Trophoblast cell (in vitro differentiated cells and primary cell): Measurements from ENCODE around the gene AMOTL2.

Experiments used
- DNase-seq, 2 donors: peaks; one replicate each; pipeline ENCODE4 v3.0.0-alpha.2; 2016
- H2AFZ ChIP-seq: 2 replicates; pipeline ENCODE4 v1.6.1; 2013; ENCODE audit warnings: low read length, moderate library complexity, mild to moderate bottlenecking; ENCODE audit not compliant: insufficient read depth, poor library complexity
- H2AK5ac ChIP-seq: 2 replicates; pipeline ENCODE4 v1.6.1; 2013; ENCODE audit warnings: mild to moderate bottlenecking, low read length
- H2BK120ac ChIP-seq: 2 replicates; pipeline ENCODE4 v1.6.1; 2013; ENCODE audit warnings: low read length, mild to moderate bottlenecking, moderate library complexity; ENCODE audit not compliant: insufficient read depth, poor library complexity
- H2BK12ac ChIP-seq: 2 replicates; pipeline ENCODE4 v1.6.1; 2013; ENCODE audit warnings: mild to moderate bottlenecking, low read length, moderate library complexity
- H2BK5ac ChIP-seq: 2 replicates; pipeline ENCODE4 v1.6.1; 2013; ENCODE audit warnings: low read length, low read depth, moderate library complexity, mild to moderate bottlenecking; ENCODE audit not compliant: poor library complexity
- H3K14ac ChIP-seq: 2 replicates; pipeline ENCODE4 v1.6.1; 2013; ENCODE audit warnings: mild to moderate bottlenecking, low read length
- H3K18ac ChIP-seq: 2 replicates; pipeline ENCODE4 v1.6.1; 2013; ENCODE audit warnings: mild to moderate bottlenecking, low read length
- H3K23ac ChIP-seq: 2 replicates; pipeline ENCODE4 v1.6.1; 2013; ENCODE audit warnings: low read length
- H3K27ac ChIP-seq: 2 replicates; pipeline ENCODE4 v1.5.1; 2013; ENCODE audit warnings: low read depth, mild to moderate bottlenecking, inconsistent platforms, low read length, moderate library complexity
- H3K27me3 ChIP-seq: 2 replicates; pipeline ENCODE4 v1.6.1; 2013; ENCODE audit warnings: inconsistent platforms, mild to moderate bottlenecking, low read length, moderate library complexity; ENCODE audit not compliant: insufficient read depth
- H3K36me3 ChIP-seq, 2 experiments: 1 replicate in 1 of 2; 2 replicates in 1 of 2; pipeline ENCODE4 v1.6.1; 2013; ENCODE audit warnings: low read length in 2 of 2, mild to moderate bottlenecking in 2 of 2, moderate library complexity in 1 of 2; ENCODE audit not compliant: insufficient read depth in 2 of 2, control insufficient read depth in 1 of 2
- H3K4ac ChIP-seq: 2 replicates; pipeline ENCODE4 v1.6.1; 2013; ENCODE audit warnings: low read depth, mild to moderate bottlenecking, low read length, moderate library complexity
- H3K4me1 ChIP-seq, 2 experiments: 1 replicate in 1 of 2; 2 replicates in 1 of 2; pipeline ENCODE4 v1.6.1; 2013; ENCODE audit warnings: low read length in 2 of 2, mild to moderate bottlenecking in 2 of 2, moderate library complexity in 1 of 2; ENCODE audit not compliant: insufficient read depth in 2 of 2, control insufficient read depth in 1 of 2
- H3K4me2 ChIP-seq: 2 replicates; pipeline ENCODE4 v1.6.1; 2013; ENCODE audit warnings: inconsistent platforms, mild to moderate bottlenecking, low read length, moderate library complexity
- H3K4me3 ChIP-seq: 2 replicates; pipeline ENCODE4 v1.5.1; 2013; ENCODE audit warnings: mild to moderate bottlenecking, low read depth, low read length, inconsistent platforms
- H3K79me1 ChIP-seq: one replicate; pipeline ENCODE4 v1.6.1; 2013; ENCODE audit warnings: low read length
- H3K79me2 ChIP-seq: 2 replicates; pipeline ENCODE4 v1.6.1; 2013; ENCODE audit warnings: low read length, mild to moderate bottlenecking; ENCODE audit not compliant: control insufficient read depth, insufficient read depth, poor library complexity
- H3K9ac ChIP-seq: 2 replicates; pipeline ENCODE4 v1.6.1; 2013; ENCODE audit warnings: mild to moderate bottlenecking, low read length
- H3K9me3 ChIP-seq: 2 replicates; pipeline ENCODE4 v1.6.1; 2013; ENCODE audit warnings: low read depth, mild to moderate bottlenecking, control low read depth, inconsistent platforms, low read length; ENCODE audit not compliant: insufficient read depth
- H4K12ac ChIP-seq: 2 replicates; pipeline ENCODE4 v1.6.1; 2013; ENCODE audit warnings: low read depth, mild to moderate bottlenecking, low read length, moderate library complexity
- H4K8ac ChIP-seq: 2 replicates; pipeline ENCODE4 v1.6.1; 2013; ENCODE audit warnings: low read depth, mild to moderate bottlenecking, low read length, moderate library complexity
- H4K91ac ChIP-seq: one replicate; pipeline ENCODE4 v1.6.1; 2013; ENCODE audit warnings: low read depth, mild to moderate bottlenecking, low read length, moderate library complexity
- WGBS: extraction: QIAGEN DNeasy Blood & Tissue Kit; methylation state at CpG from one replicate; pipeline ENCODE4 v1.1.7; 2013; ENCODE audit warnings: missing lambda C conversion rate; ENCODE audit not compliant: insufficient read length, insufficient coverage; ENCODE audit errors: extremely low coverage; 5-methylcytosine and 5-hydroxymethylcytosine counted together

The AMOTL2 gene

GRCh38 chr3:134351427-134351826 is 22.8 kb downstream of the AMOTL2 start:
- peak overlapping the region; percentile 92 for H3K18ac ChIP-seq
- H2BK5ac ChIP-seq = peak overlapping the region; percentile 81
- H2AK5ac ChIP-seq = peak overlapping the region; percentile 79
- H3K79me1 ChIP-seq = peaks cover 40% of the 10 kb centered on the region
- no CpG with 5 or more reads among the region's 5 CpGs for WGBS
- peak overlapping the region; percentile 1 for H2AFZ ChIP-seq
- H3K4ac ChIP-seq = peak overlapping the region; percentile 61
- H3K4me2 ChIP-seq = no peak overlapping the region
- H3K9me3 ChIP-seq = peaks cover 4% of the 10 kb centered on the region
- peak overlapping the region; percentile 87 for H3K14ac ChIP-seq
- H2BK120ac ChIP-seq = peak overlapping the region; percentile 74
- H4K12ac ChIP-seq = no peak overlapping the region
- H3K4me3 ChIP-seq = no peak overlapping the region
- peak overlapping the region; percentile 90 for H4K91ac ChIP-seq
- H3K27me3 ChIP-seq = no peaks in the 10 kb centered on the region
- peaks cover 4% of the 10 kb centered on the region for H3K79me2 ChIP-seq
- H4K8ac ChIP-seq = peak overlapping the region; percentile 57
- H3K9ac ChIP-seq = no peak overlapping the region
- no peak overlapping the region for H3K23ac ChIP-seq
- peak overlapping the region; percentile 87 for H3K27ac ChIP-seq
- peaks cover 22 to 24% of the 10 kb centered on the region in 2 experiments for H3K36me3 ChIP-seq
- peaks cover 22 to 36% of the 10 kb centered on the region in 2 experiments for H3K4me1 ChIP-seq
- DNase-seq = no peak
- H2BK12ac ChIP-seq = peak overlapping the region; percentile 88

DNA sequence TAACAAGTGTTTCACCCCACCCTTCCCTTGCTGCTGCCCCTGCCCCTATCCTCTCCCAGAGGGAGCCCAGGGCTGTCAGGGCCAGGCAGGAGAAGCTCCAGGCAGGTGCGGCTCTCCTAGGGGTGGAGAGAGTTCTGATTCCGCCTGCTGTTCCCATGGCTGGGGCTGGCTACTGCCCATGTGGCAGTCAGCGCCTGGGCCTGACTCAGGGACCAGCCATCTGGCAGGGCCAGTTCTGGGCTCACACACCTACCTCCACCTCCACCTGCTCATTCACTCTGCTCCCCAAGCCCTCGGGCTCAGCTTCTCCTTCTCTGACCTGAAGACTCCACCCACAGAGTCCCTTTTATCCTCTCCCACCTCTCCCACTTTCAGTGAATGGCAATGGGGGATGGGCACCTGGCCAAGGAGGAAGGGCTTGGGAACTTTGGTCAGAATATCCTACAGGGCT is 23.4 kb downstream of the AMOTL2 start:
- Histone ChIP-seq H3K4ac (no peak overlapping the region), H3K14ac (no peak overlapping the region), H3K27ac (peak overlapping the region; percentile 87), H2BK12ac (peak overlapping the region; percentile 88), H3K18ac (peak overlapping the region; percentile 13), H4K12ac (no peak overlapping the region), H3K27me3 (no peaks in the 10 kb centered on the region), H2BK5ac (peak overlapping the region; percentile 81), H2BK120ac (peak overlapping the region; percentile 44), H4K91ac (peak overlapping the region; percentile 90), H3K79me2 (peaks cover 2% of the 10 kb centered on the region), H2AFZ (no peak overlapping the region), H3K79me1 (peaks cover 37% of the 10 kb centered on the region), H3K23ac (no peak overlapping the region), H4K8ac (no peak overlapping the region), H3K9ac (no peak overlapping the region), H3K4me3 (no peak overlapping the region), H3K36me3 (peaks cover 20 to 21% of the 10 kb centered on the region in 2 experiments), H2AK5ac (peak overlapping the region; percentile 82), H3K4me1 (peaks cover 20 to 33% of the 10 kb centered on the region in 2 experiments), H3K4me2 (no peak overlapping the region), H3K9me3 (peaks cover 6% of the 10 kb centered on the region)
- no CpG with 5 or more reads among the region's 4 CpGs for WGBS
- peak; percentile 96 to 98 for DNase-seq

GRCh38 chr3:134350266-134350665 is 24.0 kb downstream of the AMOTL2 start:
- Histone ChIP-seq H3K18ac (peak overlapping the region; percentile 13), H3K14ac (peak overlapping the region; percentile 59), H2BK120ac (peak overlapping the region; percentile 44), H3K4me3 (no peak overlapping the region), H2AFZ (no peak overlapping the region), H2BK12ac (peak overlapping the region; percentile 9), H3K4me2 (no peak overlapping the region), H4K91ac (peak overlapping the region; percentile 90), H3K36me3 (peaks cover 16 to 18% of the 10 kb centered on the region in 2 experiments), H3K23ac (no peak overlapping the region), H3K4ac (peak overlapping the region; percentile 68), H3K79me1 (peaks cover 35% of the 10 kb centered on the region), H2BK5ac (peak overlapping the region; percentile 53), H3K27me3 (no peaks in the 10 kb centered on the region), H3K4me1 (peaks cover 17 to 31% of the 10 kb centered on the region in 2 experiments), H4K8ac (peak overlapping the region; percentile 48), H3K9me3 (peaks cover 6% of the 10 kb centered on the region), H3K27ac (peak overlapping the region; percentile 36), H3K79me2 (peaks cover 2% of the 10 kb centered on the region), H4K12ac (peak overlapping the region; percentile 11), H2AK5ac (peak overlapping the region; percentile 82), H3K9ac (no peak overlapping the region)
- no CpG with 5 or more reads among the region's 3 CpGs for WGBS
- DNase-seq = no peak

DNA sequence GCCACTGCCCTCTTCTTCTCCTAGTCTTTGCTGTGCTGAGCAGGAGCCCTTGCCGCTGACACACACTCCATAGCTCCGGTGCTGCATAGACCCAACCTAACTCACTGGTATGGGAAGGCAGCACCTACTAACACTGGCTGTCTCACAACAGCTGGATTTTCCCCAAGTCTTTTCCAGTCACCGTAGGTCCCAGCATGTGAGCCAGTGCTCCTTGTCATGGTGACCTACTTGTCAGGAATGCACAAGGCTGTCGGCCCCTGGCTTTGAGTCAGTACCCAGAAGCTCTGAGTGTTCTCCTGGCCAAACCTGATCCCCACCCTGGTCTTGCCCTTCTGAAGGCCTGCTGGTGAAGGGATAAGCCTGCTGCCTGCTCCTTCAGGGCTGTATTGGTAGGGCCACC is 25.7 kb downstream of the AMOTL2 start:
- WGBS = no CpG with 5 or more reads among the region's 4 CpGs
- no peak overlapping the region for H2BK5ac ChIP-seq
- peak; percentile 96 to 97 for DNase-seq
- no peak overlapping the region for H3K27ac ChIP-seq
- peak overlapping the region; percentile 80 for H2BK12ac ChIP-seq
- peak overlapping the region; percentile 4 for H3K4ac ChIP-seq
- peak overlapping the region; percentile 16 for H2BK120ac ChIP-seq
- H2AK5ac ChIP-seq = no peak overlapping the region
- H3K14ac ChIP-seq = peak overlapping the region; percentile 30
- no peak overlapping the region for H4K8ac ChIP-seq
- H3K4me1 ChIP-seq = peaks cover 15 to 31% of the 10 kb centered on the region in 2 experiments
- peaks cover 6% of the 10 kb centered on the region for H3K9me3 ChIP-seq
- H4K12ac ChIP-seq = no peak overlapping the region
- H3K4me2 ChIP-seq = no peak overlapping the region
- H3K36me3 ChIP-seq = peaks cover 1 to 3% of the 10 kb centered on the region in 2 experiments
- no peak overlapping the region for H3K4me3 ChIP-seq
- no peak overlapping the region for H2AFZ ChIP-seq
- peaks cover 26% of the 10 kb centered on the region for H3K79me1 ChIP-seq
- no peak overlapping the region for H3K18ac ChIP-seq
- H3K23ac ChIP-seq = no peak overlapping the region
- H3K79me2 ChIP-seq = peaks cover 2% of the 10 kb centered on the region
- H3K9ac ChIP-seq = no peak overlapping the region
- peak overlapping the region; percentile 56 for H4K91ac ChIP-seq
- H3K27me3 ChIP-seq = no peaks in the 10 kb centered on the region
